ENCODE measurements around the gene HCFC2. TPM values are rescaled to one million over a fixed set of nuclear protein-coding genes. Genes with fewer than 3 reads are reported as not detected.

HCFC2 gene
- total and polyA plus RNA-seq, 2 of the 4 experiments (the other 2 are of a cell fraction) = 12.0 to 34.2 TPM

GRCh38 chr12:104054681-104055346 lies 9.5 kb upstream of the HCFC2 start:
- H4K91ac ChIP-seq (ENCODE audit: insufficient read depth, low read depth, low read length) = no peak overlapping the region
- DNase-seq = no peak
- H2BK5ac ChIP-seq (ENCODE audit: low read depth, low read length, poor library complexity, severe bottlenecking) = no peak overlapping the region
- ATAC-seq (ENCODE audit: low read depth) = no peak
- H3K23ac ChIP-seq (ENCODE audit: low read depth, low read length) = no peak overlapping the region
- H3K14ac ChIP-seq (replicated peaks; ENCODE audit: low read depth, low read length) = no peak overlapping the region
- intact Hi-C loops (cut with micrococcal nuclease) (loop anchor here (10.0 kb wide), 1 partner anchor 130 kb away; no protein-coding TSS in a partner anchor), in situ Hi-C loops (cut with MboI; ENCODE audit: low sequenced_read_pairs) (no loop called here), dilution Hi-C loops (cut with HindIII; ENCODE audit: low sequenced_read_pairs, unreplicated experiment) (no loop called here)
- no peak overlapping the region for H2AK5ac ChIP-seq (ENCODE audit: low read depth, low read length)
- H3K56ac ChIP-seq (ENCODE audit: extremely low read depth, insufficient read depth, low read length) = no peak overlapping the region; the same call in 1 of the 2 replicates
- no peak overlapping the region for H3K4me3 ChIP-seq (ENCODE audit: insufficient read depth, low read depth, low read length)
- no peak for TF ChIP-seq USF2 (IDR thresholded peaks at IDR 0.05; ENCODE audit: low read depth, low read length)
- TF ChIP-seq POLR2A (IDR thresholded peaks at IDR 0.05; ENCODE audit: low read depth, low read length) = no peak
- no peak for TF ChIP-seq SMC3 (IDR thresholded peaks at IDR 0.05; ENCODE audit: low read depth, low read length)
- no peak for TF ChIP-seq CTCF (conservative IDR thresholded peaks at IDR 0.05; ENCODE audit: low read depth, low read length)
- TF ChIP-seq RAD21 (IDR thresholded peaks at IDR 0.05; ENCODE audit: low read length) = no peak
- TF ChIP-seq ELK1 (IDR thresholded peaks at IDR 0.05; ENCODE audit: borderline replicate concordance, low read depth, low read length) = no peak
- TF ChIP-seq RCOR1 (IDR thresholded peaks at IDR 0.05; ENCODE audit: insufficient replicate concordance, low read length) = no peak
- TF ChIP-seq CHD1 (IDR thresholded peaks at IDR 0.05; ENCODE audit: low read depth, low read length) = no peak
- TF ChIP-seq MXI1 (IDR thresholded peaks at IDR 0.05; ENCODE audit: borderline replicate concordance, low read depth, low read length) = no peak
- TF ChIP-seq NFE2L2 (IDR thresholded peaks at IDR 0.05; ENCODE audit: low read depth, low read length) = no peak
- TF ChIP-seq FOS (IDR thresholded peaks at IDR 0.05; ENCODE audit: low read depth, low read length) = no peak
- no peak for TF ChIP-seq BHLHE40 (IDR thresholded peaks at IDR 0.05; ENCODE audit: low read depth, low read length)
- no peak for TF ChIP-seq RFX5 (IDR thresholded peaks at IDR 0.05; ENCODE audit: low read depth, low read length)
- no peak for TF ChIP-seq CEBPB (IDR thresholded peaks at IDR 0.05; ENCODE audit: low read depth, low read length)
- TF ChIP-seq MAZ (IDR thresholded peaks at IDR 0.05; ENCODE audit: borderline replicate concordance, low read depth, low read length) = no peak
- TF ChIP-seq MAFK (IDR thresholded peaks at IDR 0.05; ENCODE audit: low read depth, low read length) = no peak
- no peak overlapping the region for H4K5ac ChIP-seq (ENCODE audit: low read depth, low read length)
- WGBS, 2 experiments (ENCODE audit: extremely low coverage in 2 of 2, insufficient read length in 1 of 2) = no CpG with 5 or more reads among the region's 4 CpGs
- no peak overlapping the region for H2BK120ac ChIP-seq (ENCODE audit: low read depth, low read length)
- BruUV-seq (replicated peaks) = no TSS peak
- H2AK9ac ChIP-seq (replicated peaks; ENCODE audit: low read depth, low read length, poor library complexity) = peak overlapping the region; percentile 24
- 0 out of 2 replicates have a peak, but pooled peaks cover 2% of the 10 kb centered on the region for H3K36me3 ChIP-seq (ENCODE audit: control insufficient read depth, insufficient read depth, low read length)
- no peak overlapping the region for H3K4ac ChIP-seq (ENCODE audit: low read depth, low read length)
- no peak overlapping the region for H2BK20ac ChIP-seq (ENCODE audit: low read depth, low read length)
- 0 out of 2 replicates have a peak, but pooled peaks cover 1% of the 10 kb centered on the region for H4K20me1 ChIP-seq (ENCODE audit: insufficient read depth, low read length)
- H3K4me2 ChIP-seq (ENCODE audit: low read depth, low read length) = no peak overlapping the region
- H3K27me3 ChIP-seq (ENCODE audit: control insufficient read depth, insufficient read depth, low read length) = no peaks in the 10 kb centered on the region
- H4K8ac ChIP-seq (ENCODE audit: low read depth in 2 of 2, low read length in 2 of 2) = no peak overlapping the region
- H3K9me1 ChIP-seq (ENCODE audit: insufficient read depth, low read length) = peaks cover 5% of the 10 kb centered on the region; the same call in 1 of the 2 replicates
- ChIA-PET POLR2A (ENCODE audit: unreplicated experiment) (no interaction called here), CTCF (no interaction called here)
- peaks cover 10% of the 10 kb centered on the region for H3K4me1 ChIP-seq (ENCODE audit: control insufficient read depth, insufficient read depth, low read length)
- H3K18ac ChIP-seq (ENCODE audit: low read depth, low read length) = no peak overlapping the region
- no peak overlapping the region for H3K9ac ChIP-seq (ENCODE audit: low read depth, low read length)
- no peaks in the 10 kb centered on the region for H3K9me3 ChIP-seq (ENCODE audit: control insufficient read depth, insufficient read depth, low read length)
- no peak overlapping the region for H2AFZ ChIP-seq (replicated peaks; ENCODE audit: low read length, poor library complexity)
- H2BK15ac ChIP-seq (ENCODE audit: low read depth, low read length) = no peak overlapping the region
- H3K27ac ChIP-seq (ENCODE audit: insufficient read depth, low read length) = no peak overlapping the region
- 0 out of 4 replicates have a peak, but pooled peaks cover 0 to 3% of the 10 kb centered on the region in 2 experiments for H3K79me1 ChIP-seq (ENCODE audit: low read depth in 1 of 2, low read length in 2 of 2)

Measured in IMR-90 (cell line).